ENCODE results near the gene RIC8B.

The RIC8B gene

GRCh38 chr12:106924268-106924861 is 149.9 kb downstream of the RIC8B start:
- in situ Hi-C loops (cut with HindIII; ENCODE audit: low sequenced_read_pairs): loop anchor here (25.0 kb wide), 1 partner anchor 537 kb away; no protein-coding TSS in a partner anchor

GRCh38 chr12:106926657-106927056 is 152.2 kb downstream of the RIC8B start:
- in situ Hi-C loops (cut with HindIII; ENCODE audit: low sequenced_read_pairs): no loop called here

GRCh38 chr12:106934277-106934676 is 159.8 kb downstream of the RIC8B start:
- in situ Hi-C loops (cut with HindIII; ENCODE audit: low sequenced_read_pairs): no loop called here
